ENCODE results near the gene MLLT1.
"Not testable (repeated sequence)": the region's sequence is repeated elsewhere in the genome, so short reads cannot be mapped to it uniquely, and the experiment has no call there.

The MLLT1 gene, protein sequence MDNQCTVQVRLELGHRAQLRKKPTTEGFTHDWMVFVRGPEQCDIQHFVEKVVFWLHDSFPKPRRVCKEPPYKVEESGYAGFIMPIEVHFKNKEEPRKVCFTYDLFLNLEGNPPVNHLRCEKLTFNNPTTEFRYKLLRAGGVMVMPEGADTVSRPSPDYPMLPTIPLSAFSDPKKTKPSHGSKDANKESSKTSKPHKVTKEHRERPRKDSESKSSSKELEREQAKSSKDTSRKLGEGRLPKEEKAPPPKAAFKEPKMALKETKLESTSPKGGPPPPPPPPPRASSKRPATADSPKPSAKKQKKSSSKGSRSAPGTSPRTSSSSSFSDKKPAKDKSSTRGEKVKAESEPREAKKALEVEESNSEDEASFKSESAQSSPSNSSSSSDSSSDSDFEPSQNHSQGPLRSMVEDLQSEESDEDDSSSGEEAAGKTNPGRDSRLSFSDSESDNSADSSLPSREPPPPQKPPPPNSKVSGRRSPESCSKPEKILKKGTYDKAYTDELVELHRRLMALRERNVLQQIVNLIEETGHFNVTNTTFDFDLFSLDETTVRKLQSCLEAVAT

DNA sequence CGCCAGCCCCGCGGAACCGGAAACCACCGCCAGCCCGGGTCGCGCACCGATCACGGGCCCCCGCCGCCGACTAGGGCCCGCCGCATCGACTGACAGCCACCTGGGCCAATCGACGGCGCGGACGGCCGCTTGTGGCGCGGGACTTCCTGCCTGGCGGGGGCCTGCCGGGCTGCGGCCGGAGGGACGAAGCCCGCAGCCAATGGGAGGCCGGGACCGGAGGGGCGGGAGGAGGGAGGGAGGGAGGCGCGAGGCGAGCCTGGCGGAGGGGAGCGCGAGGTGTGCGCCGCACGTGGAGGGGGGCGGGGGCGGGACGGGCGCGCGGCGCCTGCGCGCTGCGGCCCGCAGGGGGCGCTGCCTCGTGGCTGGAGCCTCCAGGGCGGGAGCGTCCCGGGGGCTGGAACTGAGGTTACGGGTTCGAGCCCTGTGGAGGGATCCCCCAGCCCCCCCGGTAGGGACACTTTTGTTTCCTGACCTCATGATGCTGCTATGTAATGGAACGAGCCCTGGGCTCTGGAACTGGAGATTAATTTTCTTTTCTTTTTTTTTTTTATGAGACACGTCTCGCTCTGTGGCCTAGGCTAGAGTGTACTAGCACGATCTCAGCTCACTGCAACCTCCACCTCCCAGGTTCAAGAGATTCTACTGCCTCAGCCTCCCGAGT, at the start of gene MLLT1:
Gene MLLT1, minus strand, starts transcription at position 45 of the 661 bp plus-strand sequence. CDS start 191 bp downstream, outside the sequence.
- DNase-seq, result peak; percentile 31

DNA sequence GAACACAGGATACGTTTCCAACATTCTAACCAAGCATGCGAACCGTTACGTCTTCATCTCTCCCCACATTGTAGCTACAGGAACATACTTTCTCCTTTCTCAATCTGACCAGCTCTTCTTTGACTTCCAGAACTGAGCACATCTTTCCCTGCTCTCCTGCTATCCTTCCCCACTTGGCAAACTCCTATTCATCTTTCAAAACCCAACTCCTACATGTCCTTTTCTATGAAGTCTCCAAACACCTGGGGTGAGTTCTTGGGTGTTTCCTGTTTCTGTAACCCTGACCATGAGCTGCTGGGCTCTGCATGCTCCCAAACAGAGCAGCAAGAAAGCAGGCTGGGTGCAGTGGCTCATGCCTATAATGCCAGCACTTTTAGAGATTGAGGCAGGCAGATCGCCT, 47.0 kb upstream of the MLLT1 start:
- no peak for DNase-seq

DNA sequence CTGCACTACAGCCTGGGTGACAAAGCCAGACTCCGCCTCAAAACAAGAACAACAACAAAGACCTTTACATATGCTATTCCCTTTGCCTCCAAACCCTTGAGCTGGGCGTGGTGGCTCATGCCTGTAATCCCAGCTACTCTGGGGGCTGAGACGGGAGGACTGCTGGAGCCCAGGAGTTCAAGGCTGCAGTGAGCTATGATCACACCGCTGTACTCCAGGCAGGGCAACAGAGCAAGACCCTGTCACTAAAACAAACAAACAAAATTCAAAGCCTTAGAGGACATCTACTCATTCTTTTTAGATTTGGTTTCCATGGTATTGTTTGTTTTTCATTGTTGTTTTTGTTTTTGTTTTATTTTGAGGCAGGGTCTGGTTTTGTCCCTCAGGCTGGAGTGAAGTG, 45.8 kb upstream of the MLLT1 start:
- DNase-seq, result no peak

DNA sequence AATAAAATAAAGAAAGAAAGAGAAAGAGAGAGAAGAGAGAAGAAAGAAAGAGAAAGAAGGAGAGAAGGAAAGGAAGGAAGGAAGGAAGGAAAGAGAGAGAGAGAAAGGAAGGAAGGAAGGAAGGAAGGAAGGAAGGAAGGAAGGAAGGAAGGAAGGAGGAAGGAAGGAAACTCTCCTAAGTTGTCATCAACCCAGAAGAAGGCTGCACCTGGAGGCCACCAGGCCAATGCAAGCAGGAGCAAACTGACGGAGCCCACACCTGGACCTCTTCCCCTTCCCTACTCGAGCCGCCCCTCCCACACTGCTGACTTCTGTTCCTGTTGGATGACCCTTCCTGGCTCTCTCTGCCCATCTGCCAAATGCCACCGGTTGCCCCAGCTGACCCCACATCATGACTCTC, 45.0 kb upstream of the MLLT1 start:
- DNase-seq, result no peak

DNA sequence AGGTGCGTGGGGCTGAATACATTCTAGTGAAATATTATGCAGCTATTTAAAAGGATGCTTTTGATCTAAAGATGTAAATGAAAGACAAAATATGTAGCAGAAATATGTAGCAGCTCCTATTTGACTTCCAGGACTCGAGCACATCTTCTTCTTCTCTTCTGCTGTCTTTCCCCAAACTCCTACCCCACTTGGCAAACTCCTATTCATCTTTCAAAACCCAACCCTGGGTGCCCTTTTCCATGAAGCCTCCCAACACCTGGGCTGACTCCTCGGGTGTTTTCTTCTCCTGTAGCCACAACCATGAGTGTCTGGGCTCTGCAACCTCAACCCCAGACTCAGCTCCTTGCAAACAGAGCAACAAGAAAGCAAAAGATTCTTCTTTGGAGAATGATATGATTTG, 42.5 kb upstream of the MLLT1 start:
- DNase-seq, result no peak

DNA sequence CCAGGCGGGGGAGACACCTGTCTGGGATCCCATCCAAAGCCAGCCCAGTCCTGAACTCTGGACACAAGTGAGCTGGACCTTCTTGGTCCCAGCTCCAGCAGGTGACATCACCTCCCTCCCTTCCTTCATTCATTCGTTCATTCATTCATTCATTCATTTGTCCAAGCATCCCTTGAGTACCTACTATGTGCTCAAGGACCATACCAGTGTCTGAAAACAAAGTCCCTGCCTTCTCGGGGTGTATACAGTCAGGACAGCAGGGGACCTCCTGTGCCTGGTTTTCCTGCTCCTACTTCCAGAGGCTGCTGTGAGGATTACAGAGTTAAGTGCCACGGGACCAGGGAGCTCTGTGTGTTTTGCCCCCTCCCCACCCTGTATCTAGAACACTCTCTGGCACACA, 39.6 kb upstream of the MLLT1 start:
- DNase-seq, result no peak

DNA sequence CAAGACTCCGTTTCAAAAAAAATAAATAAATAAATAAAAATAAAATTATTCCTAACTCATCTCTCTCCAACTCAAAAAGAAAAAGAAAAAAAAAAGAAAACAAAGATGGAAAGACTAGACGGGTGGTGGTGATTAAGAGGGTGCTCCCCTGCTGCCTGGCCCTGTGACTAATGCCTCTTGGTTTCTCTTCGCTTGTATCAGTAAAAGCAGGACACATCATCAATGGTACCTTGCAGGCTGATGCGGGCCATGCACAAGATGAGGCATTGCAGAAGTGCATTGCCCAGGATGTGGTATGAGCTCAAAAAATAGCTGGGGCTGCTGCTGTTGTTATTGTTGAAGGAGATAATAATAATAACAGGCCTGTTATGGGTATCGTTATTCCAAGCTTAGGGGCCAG, 39.0 kb upstream of the MLLT1 start:
- no peak for DNase-seq

DNA sequence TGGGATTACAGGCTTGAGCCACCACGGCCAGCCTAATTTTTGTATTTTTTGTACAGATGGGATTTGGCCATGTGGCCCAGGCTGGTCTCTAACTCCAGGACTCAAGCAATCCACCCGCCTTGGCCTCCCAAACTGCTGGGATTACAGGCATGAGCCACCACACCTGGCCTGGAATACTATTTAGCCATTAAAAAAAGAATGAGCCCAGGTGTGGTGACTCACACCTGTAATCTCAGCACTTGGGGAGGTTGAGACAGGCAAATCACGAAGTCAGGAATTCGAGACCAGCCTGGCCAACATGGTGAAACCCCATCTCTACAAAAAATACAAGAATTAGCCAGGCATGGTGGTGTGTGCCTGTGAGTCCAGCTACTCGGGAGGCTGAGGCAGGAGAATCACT, 35.9 kb upstream of the MLLT1 start:
- not testable (repeated sequence) for DNase-seq

DNA sequence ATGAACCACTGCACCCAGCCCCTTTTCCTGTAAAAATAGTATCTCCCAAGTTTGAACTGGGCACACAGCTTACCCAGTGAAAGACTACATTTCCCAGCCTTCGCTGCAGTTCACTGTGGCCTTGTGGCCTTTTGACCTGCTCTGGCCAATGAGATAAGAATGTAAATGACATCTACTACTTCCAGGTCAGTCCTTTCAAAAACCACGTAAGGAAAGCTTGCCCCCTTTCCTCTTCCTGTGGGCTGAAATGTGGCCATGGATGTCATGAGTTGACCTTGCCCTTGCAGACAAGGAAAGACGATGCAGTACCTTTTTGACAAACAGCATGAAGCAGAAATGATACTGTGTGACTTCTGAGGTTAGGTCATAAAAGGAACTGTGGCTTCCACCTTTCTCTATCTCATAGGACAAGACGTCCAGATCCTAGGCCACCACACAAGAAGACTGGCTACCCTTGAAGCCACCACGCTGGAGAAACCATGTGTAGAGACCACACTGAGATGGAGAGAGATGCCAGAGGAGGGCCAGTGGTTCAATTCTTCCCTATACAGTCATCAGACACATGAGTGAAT, 33.7 kb upstream of the MLLT1 start:
- DNase-seq, result no peak

DNA sequence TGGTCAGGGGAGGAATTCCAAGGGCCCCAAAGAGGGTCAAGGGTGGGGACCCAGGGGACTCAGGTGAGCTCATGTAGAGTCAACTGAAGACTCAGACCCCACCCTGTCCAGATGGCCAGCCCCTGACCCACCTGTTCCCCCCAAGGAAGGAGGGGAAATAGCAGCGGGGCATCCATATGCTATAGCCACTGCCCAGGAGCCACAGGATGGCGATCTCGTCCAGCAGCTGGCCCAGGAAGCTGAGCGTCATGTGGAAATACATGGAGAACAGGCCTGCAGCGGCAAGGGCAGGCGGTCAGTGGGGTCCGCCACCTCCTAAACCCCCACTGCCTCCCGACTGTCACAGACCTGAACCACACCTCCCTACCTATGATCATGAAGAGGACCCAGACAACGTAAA, 32.2 kb upstream of the MLLT1 start:
- no peak for DNase-seq

DNA sequence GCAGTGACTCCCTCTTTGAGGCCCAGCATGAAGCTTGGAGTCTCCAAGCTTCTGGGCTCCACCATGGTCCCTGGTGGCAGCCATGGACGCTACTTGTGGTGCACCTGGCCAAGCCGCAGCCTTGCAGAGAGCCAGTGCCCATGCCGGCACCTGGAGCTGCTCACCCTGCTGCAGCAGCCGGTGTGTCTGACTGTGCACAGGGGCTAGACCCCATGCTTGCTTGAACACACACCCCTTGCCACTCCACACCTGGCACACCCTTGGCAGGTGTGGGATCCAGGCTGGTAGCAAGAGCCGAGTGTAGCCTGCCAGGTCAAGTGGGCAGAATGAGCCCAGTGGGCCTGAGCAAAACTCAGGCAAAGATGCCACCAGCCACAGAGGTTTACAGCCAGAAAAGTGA, 18.6 kb upstream of the MLLT1 start:
- no peak for DNase-seq

DNA sequence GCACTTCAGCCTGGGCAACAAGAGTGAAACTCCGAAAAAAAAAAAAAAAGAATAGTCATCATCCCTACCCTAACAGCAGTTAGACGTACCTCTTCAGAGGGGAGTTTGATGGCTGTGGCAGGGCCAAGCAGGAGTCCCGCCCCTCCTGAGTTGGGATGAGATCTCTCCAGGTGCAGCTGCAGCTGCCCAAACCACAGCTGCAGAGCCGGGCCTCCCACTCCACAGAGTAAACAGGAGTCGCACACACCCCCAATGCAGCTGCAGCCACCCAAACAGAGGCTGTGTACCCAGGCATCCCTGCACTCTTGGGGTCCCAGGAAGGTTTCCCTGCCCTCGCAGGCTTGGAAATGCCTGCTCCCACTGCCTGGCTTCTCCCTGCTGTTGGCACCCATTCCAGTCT, 17.4 kb upstream of the MLLT1 start:
- no peak for DNase-seq

DNA sequence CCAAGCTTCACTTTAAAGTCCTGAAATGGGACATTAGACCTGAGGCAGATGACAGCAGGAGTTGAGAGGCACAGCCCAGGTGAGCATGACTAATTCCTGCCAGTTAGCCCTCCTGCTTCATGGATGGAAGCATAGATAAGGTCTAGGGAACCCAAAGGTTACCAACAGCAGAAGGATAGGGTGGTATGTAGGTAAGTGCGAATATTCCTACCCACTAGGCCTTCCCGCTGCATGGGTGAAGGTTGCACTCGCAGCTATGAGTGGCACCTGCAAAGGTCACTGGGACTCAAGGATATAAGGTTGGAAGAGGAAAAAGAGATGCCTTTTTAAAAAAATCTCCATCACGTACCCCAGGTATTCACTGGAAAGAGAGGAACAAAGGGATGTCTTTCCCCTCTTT, 12.2 kb upstream of the MLLT1 start:
- DNase-seq, result no peak

DNA sequence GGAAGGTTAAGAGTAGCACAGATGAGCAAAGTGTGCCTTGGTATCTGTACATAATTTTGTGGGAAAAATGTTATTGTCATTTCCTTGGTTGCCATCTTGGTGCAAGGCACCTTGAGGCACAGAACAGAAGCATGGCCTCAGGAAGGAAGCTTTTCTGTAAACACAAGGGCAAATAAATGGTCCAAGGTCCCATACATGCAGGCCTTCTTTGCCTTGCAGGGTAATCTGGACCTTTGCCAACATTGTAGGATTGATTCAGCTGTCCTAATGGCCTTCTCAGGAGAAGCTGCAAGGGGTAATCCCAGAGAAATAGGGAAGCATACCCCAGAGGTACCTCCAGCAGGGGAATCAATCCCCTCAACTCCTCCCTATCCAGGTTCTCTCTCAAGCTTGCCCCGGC, 9.0 kb upstream of the MLLT1 start:
- DNase-seq, result no peak

DNA sequence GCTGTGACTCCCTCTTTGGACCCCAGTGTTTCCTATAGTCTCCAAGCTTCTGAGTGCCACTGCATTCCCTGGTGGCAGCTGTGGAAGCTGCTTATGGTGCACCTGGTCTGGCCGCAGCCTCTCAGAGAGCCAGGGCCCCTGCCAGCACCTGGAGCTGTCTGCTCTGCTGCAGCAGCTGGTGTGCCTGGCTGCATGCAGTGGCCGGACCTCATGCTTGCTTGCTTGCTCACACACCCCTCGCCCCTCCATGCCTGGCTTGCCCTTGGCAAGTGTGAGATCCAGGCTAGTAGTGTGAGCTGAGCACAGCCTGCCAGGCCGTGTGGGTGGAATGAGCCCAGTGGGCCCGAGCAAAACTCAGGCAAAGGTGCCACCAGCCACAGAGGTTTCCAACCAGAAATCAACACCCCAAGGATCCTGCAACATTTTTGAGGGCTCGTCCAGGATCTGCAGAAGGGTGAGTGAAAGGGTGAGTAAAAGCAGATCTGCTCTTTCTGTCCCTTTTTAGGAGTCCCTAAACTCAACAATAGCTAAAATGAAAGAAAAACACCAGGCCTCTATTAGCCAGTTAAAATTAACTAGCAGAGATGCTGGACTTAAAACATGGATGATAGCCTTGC, 7.6 kb upstream of the MLLT1 start:
- DNase-seq, result no peak

DNA sequence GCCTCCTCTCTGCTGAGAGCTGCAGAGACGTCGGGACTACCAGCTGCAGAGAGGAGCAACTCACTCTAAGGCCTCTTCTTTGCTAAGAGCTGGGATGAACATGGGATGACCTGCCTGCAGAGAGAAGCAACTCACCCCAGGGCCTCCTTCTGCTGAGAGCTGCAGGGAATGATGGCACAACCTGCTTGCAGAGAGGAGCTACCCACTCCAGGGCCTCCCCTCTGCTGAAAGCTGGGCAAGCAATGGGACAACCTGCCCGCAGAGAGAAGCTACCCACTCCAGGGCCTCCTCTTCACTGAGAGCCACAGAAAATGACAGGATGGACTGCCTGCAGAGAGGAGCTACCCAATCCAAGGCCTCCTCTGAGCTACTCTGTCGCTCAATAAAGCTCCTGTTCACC, 6.9 kb upstream of the MLLT1 start:
- DNase-seq, result no peak

DNA sequence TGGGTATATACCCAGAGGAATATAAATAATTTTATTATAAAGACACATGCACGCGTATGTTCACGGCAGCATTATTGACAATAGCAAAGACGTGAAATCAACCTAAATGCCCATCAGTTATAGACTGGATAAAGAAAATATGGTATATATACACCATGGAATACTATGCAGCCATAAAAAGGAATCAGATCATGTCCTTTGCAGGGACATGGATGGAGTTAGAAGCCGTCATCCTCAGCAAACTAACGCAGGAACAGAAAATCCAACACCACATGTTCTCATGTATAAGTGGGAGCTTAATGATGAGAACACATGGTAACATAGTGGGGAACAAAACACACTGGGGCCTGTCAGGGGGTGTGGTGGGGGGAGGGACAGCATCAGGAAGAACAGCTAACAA, 2.6 kb upstream of the MLLT1 start:
- not testable (repeated sequence) for DNase-seq

DNA sequence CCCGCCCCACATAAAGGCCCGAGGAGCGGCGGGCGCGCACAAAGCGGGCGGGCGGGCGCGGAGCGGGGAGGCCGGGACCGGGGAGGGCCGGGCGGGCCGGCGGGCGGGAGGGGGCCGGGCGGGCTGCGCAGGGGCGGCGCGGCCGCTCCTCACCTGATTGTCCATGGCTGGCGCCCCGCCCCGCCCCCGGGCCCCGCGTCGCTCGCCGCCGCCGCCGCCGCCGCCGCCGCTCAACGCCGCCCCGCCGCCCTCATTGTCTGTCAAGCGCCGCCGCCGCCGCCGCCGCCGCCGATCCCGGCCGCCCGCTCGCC, 200 bp downstream of the MLLT1 start:
- DNase-seq, result no peak

DNA sequence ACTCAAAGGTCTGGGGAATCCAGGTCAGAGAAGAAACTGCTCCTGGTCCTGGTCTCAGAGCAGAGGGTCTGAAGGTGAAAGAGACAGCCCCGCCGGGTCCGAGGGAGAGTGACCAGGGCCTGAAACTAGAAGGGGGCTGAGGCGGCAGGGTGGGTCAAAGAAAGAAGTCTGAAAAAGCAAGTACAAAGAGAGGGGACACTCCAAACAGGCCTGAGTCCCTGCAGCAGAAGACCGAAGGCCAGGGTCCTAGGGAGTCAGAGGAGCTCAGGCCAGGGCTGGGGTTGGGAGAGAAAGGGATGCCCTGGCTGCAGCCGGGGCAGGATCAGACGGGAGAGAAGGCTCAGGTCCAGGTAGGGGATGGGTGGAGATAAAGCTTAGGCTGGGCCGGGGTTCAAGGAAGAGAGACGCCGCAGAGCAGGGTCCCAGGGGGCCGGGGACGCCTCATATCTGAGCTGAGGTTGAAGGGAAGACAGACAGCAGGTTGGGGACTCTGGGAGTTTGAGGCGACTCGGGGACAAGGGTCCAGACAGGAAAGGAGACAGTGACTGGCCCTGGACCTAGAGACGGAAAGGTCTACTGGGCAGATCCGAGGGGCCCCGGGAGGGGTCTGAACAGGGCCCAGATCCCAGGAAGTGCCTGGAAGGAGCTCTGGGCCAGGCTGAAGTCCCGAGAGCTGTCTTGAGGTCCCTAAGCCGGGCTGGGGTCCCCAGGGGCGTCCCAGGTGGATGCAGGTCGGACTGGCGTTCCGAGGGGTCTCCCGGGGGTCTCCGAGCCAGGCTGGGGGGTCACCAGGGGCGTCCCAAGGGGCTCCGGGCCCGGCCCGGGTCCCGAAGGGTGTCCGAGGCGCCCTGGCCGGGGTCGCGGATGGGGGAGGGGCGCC, 795 bp downstream of the MLLT1 start:
- DNase-seq, result no peak

DNA sequence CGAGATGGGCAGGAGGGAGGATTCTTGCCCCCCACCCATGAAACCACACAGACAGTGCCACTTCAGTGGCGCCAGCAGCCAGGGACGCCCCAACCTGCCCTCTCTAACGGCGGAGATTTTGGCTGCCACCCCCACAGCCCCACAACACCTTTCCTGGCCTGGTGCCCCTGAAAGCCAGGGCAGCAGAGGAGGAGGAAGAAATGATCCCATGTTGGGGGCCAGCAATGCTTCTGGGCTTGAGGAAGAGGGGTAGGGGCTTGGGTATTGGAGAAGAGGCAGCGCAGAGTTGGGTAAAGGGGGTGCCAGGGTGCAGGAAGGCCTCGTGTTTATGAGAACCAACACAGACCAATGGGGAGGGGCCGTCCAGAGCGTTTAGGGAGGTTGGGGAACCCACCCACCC, 1.7 kb downstream of the MLLT1 start:
- no peak for DNase-seq

DNA sequence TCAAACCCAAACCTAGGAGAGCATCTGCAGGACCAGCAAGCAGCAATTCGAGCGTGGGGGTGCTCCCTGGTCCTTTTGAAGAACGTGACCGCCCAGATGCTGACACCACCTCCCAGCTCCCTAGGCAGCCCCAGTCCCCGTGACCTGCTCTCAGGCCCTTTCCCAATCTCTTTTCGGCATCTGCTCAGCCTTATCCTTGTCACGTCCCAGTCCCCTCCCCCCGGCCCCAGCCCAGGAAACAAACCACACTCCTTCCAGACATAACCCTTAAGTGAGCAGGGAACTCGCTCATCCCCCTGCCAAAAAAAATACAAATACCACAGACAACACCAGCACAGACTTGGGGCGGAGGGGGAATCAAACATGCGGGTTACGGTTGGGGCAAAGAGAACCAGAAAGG, 3.3 kb downstream of the MLLT1 start:
- DNase-seq, result no peak

DNA sequence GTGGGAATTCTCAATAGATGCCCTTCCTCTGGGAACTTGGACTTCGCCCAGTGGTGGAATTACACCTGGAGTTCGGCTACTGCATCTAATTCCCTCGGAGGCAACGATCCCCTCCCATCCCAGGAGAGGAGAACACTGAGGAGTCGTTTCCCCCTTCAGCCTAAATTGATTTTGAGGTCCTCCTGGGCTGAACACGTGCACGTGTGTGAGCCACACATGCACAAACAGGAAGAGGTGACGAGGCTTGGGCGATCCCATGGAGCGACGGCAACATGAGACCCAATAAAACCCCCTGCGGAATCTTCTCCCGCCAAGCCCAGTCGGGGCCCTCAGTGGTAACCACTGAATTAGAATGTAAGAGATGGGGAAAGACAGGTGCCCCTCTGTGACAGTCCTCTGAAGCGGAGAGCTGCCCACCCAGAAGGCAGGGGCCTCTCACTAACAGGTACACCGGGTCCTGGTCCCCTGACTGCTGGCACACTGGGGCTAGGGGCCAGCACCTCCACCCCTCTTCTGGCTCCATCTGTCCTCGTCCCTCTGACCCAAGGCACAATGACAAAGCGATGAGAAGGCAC, 4.5 kb downstream of the MLLT1 start:
- DNase-seq, result no peak
